HG03039 (cell line): ENCODE results near the gene ARHGAP36.

Experiments used
- ATAC-seq: cut with Tn5 transposase; IDR thresholded peaks from one replicate; pipeline ENCODE4 v1.9.1; 2021; ENCODE audit warnings: mild to moderate bottlenecking, moderate library complexity; ENCODE audit not compliant: unreplicated experiment

The ARHGAP36 gene

GRCh38 chrX:131068945-131069719 is 11.0 kb downstream of the ARHGAP36 start:
- ATAC-seq, result no peak

GRCh38 chrX:131072871-131073571 is 14.9 kb downstream of the ARHGAP36 start:
- ATAC-seq, result no peak

GRCh38 chrX:131073607-131074006 is 15.5 kb downstream of the ARHGAP36 start:
- ATAC-seq, result no peak

GRCh38 chrX:131081772-131082740 is 23.9 kb downstream of the ARHGAP36 start:
- ATAC-seq, result no peak

- no peak for ATAC-seq
Measured at GRCh38 chrX:131083510-131084142, 25.5 kb downstream of the ARHGAP36 start.

- ATAC-seq, result no peak
Measured at GRCh38 chrX:131084145-131084544, 26.0 kb downstream of the ARHGAP36 start.

- no peak for ATAC-seq
Measured at GRCh38 chrX:131136776-131137175, 78.6 kb downstream of the ARHGAP36 start.

GRCh38 chrX:131139072-131139471 is 80.9 kb downstream of the ARHGAP36 start:
- ATAC-seq, result no peak
